Amniotic stem cell (primary cell): ENCODE results near the gene H2BK1.

ENCODE experiments used
- DNase-seq: peaks from one replicate; lab custom pipeline; 2025; lab: John Stamatoyannopoulos, UW

H2BK1 gene

DNA sequence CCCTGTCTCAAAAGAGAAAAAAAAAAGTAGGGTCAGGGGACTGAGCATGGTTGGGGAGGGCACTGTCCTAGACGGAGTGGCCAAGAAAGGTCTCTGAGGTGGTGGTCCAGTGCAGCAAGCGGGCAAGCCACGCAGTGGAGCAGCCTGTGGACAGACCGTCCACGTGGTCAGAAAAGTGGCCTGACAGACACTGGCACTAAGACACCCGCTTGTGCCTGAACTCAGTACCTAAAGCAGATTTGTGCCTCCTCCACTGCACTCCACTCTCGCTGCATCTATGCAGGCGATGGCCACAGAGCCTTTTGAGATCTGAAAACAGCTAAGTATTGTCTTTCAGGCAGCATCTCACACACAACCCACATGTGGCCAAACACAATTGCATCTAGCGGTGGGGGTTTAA is 32.1 kb downstream of the H2BK1 start:
- DNase-seq = no peak

DNA sequence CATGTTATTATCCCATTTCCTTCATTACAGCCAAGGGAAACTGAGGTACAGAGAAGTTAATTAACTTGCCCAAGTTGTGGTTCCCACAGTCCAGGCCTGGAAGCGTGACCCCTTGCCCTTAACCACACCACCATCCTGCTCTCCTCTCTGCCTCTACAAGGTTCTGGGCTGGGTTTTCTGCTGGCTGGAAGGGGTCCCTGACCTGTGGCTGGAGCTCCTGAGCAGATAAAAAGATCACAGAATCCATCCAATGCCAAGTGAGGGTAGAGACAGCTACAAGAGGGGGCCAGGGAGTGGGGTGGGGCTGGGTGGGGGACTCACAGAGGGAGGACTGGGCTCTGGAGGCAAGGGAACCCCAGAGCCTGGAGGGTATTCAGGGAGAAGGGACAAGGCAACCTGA is 33.0 kb downstream of the H2BK1 start:
- no peak for DNase-seq

DNA sequence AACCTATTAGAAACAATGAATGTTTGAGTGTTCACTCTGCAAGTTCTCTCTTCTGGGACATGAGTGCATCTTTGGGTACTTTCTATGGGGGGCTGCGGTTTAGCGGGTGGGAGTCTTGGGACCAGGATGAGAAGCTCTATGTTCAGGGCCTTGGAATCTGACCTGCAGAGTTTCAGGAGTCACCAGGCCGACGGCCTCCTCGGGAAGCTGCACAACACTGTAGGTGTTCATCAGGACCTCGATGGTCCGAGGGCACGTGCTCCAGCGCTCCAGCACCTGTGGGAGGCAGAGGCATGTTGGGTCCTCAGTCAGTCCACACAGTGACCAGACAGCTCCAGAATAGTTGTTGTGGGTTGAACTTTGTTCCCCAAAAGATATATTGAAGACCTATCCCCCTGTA is 33.9 kb downstream of the H2BK1 start:
- no peak for DNase-seq

DNA sequence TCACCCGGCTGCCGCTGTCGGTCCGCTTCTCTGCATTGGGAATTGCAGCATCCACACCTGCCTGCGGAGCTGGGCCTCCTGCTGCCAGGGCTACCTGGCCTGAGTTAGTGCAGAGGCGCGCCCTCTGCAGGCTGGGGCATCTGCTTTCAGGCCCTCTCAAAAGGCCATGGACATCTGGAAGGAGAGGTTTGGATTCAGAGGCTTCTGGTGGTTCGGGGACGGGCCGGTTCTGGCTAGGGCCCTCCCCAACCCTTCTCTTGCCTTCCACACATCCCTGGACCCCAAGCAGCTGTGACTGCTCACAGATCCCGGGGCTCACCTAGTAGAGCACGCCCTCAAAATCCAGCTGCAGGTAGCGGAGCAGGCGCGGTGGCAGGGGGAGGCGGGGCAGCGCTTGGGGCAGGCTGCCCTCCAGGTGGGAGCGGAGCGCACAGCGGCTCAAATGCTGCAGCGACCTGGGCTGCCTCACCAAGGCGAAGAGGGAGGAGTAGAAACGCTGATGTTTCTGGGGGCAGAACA is 34.4 kb downstream of the H2BK1 start:
- no peak for DNase-seq

DNA sequence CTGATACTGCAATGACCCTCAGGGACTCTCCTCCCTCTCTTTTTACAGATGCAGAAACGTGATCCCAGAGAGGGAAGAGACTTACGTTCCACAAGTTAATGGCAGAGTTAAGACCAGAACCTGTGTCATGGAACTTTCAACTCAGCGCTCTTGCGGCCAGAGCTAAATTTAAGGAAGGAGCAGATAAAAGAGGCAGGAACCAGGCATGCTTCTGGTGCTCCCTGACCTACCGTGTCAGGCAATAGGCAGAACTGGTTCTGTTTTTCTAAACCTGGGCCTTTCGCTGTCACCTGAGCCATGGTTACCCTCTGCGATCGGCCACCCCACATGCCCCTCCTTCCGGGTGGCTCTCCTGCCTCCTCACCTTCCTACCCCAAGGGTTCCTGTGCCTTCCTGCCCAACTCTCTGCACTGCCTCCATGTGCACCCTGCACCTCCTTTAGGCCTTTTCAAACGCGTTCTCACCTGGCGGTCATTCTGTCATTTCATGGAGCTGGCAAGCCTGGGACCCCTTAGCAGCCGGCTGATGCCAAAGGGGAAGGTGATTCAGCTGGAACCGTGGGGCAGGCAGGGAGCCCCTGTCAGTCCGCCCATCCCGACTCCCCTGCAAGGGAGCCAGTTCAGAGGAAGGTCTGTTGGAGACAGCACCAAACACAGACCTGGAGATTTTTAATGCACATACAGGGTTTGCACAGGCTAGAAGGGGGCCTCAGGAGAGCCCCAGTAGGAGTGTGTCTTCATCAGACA is 35.1 kb downstream of the H2BK1 start:
- DNase-seq = no peak

DNA sequence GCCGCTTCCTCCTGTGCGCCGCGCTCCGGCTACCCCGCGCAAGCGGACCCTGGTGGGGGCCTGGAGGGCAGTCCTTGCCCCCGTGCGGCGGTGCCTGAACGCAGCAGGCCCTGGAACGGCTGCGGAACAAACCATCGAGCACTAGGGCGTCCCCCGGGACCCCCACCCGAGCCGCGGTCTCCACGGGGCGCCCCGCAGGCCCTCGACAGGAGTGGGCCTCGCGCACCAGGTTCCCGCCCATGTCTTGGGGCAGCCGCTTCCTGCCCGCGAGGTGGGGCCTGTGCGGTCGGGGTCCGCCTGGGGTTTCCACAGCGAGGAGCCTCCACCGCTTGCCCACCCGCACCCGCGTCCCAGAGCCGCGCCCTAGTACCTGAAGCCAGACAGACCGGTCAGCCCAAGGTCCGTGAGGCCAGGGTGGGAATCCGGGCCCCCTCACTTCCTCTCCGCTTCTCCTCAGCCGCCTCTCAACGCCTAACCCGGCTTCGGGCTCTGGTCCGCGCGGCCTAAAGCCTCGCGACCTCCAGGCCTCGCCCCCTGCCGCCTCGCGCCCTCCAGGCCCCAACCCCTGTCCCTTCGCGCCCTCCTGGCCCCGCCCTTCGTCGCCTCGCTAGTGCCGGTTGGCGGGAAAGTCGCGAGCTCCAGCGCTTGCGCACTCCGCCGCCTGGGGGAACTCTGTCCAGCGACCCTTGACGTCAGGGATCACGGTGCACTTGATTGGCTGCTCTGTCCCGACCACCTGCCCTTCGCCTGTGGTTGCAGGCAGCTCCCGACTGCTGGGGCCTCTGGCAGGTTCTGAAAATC is 35.8 kb downstream of the H2BK1 start:
- DNase-seq = no peak

DNA sequence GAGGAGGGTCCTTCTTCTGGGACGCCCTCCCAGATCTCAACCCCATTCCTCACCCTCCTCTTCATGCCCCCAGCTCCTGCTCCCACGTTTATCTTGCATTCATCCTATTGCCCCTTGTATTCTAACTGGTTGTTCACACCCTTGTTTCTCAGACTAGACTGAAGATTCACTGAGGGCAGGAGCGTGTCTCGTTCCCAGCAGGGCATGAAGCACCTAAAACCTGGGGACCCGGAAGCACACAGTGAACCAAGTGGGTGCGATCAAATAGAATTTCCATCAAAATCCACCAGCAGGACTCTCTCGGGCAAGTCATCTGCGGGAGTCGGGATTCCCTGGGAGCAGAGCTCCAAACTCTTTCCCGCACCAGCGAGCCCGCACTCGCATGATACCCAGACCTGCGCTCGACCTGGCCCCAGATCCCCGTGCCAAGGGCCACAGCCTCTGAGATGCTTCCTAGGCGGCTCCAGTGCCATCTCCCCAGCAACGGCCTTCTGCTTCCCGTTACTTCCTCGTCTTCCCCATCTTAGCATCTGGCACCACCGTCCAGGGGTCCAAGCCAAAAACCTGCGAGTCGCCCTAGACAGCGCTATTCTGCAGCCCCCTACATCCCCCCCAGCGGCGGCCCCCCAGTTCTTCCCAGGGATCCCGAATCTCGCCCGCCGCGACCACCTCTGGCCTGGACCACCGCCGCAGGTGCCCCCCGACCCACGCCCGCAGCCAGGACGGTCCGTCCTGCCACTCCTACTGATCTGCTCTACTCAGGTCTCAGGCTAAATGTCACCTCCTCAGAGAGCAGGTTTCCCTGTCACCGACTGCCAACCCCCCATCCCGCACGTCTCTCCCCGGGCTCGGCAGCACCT is 36.7 kb downstream of the H2BK1 start:
- DNase-seq = no peak

DNA sequence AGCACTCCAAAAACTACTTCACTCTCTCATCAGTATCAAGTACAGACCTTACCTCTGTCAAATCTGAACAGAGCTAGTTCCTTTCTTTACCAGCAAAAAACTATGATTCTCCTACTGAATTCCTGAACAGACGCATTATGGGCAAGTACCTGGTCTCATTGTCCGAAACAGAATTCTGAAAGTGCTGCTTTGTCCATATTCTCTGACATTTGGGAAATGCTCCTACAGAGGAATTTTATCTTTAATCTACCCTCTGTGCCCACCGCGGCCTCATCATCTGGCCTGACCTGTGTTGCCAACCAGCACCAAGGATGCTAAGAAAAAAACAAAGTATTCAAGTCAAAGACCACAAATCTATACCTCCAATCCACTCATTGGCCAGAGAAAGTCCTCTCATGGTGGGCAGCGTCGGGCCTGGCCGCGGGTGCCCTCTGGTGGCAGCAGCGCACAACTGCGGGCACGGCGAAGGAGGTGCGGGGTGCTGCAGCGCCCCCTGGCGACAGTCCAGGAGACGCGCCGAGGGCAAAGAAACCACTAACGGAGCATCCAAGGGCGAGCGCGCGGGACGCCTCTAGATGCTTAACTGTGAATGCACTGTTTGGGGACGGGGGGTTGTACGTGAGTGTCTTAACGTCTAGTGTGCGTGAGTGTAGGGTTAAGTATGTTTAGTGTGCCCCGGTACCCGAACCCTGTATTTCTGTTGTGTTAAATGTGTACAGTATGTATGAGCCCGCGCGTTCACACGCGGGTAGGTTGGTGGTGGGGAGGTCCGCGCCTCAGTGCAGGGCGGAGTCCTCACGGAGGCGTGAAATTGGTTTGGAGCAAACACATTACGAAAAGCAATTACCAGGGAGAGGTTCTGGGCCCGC is 37.8 kb downstream of the H2BK1 start:
- DNase-seq = no peak

DNA sequence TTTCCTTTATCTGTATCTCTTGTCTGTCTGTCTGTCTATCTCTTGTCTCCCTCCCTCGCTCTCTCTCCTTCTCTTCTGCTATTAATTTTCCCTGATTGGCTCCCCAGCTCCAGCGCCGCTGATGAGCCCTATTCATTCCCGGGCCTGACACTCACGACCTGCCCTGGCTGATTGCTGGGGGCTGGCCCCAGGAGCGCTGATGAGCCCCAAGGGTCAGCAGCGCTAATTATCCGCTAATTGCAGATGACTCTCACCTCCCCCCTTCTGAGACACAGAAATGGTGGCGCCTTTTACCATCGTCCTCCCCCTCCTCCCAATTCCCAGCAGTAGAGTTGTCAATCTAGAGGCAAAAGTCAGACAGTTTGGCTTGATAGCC is 41.5 kb downstream of the H2BK1 start:
- DNase-seq = no peak

DNA sequence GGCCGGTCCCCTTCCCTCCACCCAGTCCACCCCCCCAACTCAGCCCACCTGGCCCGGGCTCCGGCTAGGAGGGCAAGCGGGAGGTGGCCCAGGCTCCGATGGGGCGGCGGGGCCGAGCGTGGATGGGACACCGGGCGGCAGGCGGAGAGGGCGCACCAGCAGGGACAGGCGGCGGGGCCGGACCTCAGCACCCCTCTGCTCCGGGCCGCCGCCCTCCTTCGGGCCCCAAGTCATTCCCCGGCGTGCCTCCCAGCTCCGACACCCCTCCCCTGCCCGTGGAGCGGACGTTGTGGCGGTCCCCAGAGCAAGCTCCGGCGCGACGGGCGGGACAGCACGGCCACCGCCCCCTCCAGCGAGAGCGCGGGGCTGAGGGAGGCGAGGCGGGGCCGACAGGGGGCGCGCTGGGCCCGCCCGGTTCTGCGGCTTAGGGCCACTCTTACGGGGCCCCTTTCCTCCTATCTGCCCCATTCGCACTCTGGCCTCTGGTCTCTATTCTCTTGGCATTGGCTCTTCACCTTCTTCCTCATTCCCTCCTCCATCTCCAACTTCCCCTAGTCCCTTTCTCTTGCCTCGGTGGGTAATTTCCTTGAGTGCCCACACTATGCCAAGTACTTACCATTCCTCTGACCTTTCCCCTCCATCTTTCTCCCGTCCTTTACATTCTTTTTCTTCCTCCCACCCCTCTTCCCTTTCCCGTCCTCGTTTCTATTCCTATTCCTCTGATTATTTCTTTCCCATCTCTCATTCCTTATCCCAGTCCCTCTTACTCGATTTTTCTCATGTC is 42.1 kb downstream of the H2BK1 start:
- no peak for DNase-seq

DNA sequence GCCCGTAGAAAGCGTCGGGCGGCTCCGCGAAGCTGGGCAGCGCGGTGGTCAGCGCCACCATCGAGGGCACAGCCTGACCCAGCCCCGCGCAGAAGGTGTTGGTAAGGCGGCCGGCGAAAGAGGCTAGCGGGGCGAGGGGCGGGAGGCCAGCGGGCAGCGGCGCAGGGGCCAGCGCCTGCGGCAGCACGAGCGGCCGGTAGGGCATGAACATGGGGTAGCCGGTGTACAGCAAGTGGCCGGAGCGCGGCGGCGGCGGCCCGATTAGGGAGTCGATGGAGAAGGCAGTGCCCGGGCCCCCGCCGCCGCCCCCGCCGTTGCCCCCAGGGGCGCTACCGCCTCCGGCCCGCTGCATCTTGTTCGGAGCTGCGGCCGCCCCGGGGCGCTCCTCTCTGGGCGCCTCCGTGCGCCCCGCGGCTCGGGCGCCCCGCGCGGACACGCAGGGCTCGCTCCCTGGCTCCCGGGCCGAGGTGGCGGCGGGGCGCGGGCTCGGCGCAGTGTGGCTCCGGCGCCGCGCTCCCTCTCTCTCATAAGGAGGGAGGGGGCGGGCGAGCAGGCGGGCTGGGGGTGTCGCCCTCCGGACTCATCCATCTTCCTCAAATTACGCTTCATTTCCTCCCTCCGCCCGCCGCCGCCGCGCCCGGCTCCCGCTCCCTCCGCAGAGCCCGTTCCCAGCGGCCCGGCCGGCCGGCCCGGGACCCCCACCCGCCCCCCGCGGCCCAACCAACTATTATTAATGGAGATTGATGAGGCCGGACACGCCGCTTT is 42.9 kb downstream of the H2BK1 start, which contains the start of gene GBX1:
TSS of gene GBX1 (minus strand) at position 498 of the 765 bp plus-strand sequence. CDS start at position 352, 146 bp downstream.
- no peak for DNase-seq

DNA sequence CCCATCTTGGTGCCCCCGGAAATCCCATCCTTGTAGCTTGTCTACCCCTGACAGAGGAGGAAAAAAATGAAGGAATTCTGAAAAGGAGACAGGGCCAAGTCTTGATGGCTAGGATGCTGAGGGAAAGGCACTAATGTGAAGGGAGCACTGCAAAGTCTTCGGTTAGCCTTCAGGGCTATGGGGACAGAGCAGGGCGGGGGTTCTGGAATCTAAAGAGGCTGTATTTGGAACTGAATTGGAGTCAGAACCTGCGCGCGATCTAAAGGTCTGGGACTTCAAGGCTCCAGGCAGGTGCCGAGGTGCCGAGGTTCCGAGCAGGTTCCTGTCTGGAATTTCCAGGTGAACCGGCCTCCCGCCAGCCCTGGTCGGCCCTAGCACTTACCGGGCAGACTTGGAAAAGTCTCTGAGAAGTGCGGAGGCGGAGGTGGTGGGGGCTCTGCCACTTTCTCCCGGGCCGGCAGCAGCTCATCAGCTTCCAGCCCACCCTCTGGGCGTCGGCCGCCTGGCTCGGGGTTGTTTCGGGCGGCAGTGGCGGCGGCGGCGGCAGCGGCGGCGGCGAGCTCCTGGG is 43.6 kb downstream of the H2BK1 start:
- DNase-seq = no peak

DNA sequence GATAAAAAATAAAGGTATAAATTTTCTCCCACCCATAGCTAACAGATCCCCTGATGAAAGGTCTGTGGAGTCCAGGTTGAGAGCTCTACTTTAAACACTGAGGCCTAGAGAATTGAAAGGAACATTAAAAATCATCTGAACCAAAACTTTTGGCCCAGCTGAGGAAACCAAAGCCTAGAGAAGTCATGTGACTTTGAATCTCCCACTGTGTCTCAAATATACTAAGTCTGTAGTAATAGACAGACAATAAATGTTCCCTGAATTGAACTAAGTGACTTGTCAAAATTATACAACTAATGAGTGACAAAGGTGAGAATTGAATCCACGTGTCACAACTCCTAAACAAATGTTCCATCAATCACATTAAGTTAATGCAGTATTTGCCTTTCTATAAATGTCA is 48.5 kb downstream of the H2BK1 start:
- no peak for DNase-seq
